ENCODE results near the gene JSRP1.

DNA sequence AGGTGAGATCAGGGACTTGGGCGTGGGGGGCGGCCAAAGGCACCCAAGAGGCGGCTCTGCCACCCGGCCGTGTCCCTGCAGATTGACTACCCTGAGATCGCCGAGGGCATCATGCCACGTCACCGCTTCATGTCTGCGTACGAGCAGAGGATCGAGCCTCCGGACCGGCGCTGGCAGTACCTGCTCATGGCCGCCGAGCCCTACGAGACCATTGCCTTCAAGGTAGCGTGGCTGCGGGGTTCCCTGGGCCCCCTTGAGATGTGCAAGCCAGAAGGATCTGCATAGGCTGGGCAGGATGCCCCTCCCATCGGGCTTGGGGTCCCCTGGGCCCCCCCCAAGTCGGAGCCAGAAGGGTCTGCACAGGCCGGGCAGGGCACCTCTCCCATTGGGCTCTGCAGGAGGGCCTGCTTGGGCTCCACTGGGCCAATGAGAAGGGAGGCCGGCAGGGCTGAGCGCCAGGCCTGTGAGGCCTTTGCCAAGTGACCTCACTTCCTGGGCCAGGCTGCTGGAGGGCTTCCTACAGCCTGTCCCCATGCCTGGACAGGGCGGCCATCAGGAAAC is 9.3 kb downstream of the JSRP1 start:
- TF ChIP-seq CTCF (IDR thresholded peaks at IDR 0.05; ENCODE audit: low read depth, low read length, poor library complexity, severe bottlenecking) (no peak), EZH2phosphoT487 (IDR thresholded peaks at IDR 0.05; ENCODE audit: borderline replicate concordance, low read length) (no peak)
